Measurements from ENCODE around the gene SLC1A7.

SLC1A7 gene

GRCh38 chr1:53107090-53107489, 35.3 kb downstream of the SLC1A7 start:
- H3K4me3 ChIP-seq (ENCODE audit: low read depth, low read length): no peak overlapping the region
- TF ChIP-seq, protein P1, sequence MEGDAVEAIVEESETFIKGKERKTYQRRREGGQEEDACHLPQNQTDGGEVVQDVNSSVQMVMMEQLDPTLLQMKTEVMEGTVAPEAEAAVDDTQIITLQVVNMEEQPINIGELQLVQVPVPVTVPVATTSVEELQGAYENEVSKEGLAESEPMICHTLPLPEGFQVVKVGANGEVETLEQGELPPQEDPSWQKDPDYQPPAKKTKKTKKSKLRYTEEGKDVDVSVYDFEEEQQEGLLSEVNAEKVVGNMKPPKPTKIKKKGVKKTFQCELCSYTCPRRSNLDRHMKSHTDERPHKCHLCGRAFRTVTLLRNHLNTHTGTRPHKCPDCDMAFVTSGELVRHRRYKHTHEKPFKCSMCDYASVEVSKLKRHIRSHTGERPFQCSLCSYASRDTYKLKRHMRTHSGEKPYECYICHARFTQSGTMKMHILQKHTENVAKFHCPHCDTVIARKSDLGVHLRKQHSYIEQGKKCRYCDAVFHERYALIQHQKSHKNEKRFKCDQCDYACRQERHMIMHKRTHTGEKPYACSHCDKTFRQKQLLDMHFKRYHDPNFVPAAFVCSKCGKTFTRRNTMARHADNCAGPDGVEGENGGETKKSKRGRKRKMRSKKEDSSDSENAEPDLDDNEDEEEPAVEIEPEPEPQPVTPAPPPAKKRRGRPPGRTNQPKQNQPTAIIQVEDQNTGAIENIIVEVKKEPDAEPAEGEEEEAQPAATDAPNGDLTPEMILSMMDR (IDR thresholded peaks at IDR 0.05; ENCODE audit: borderline replicate concordance, insufficient read depth, low read depth, low read length): no peak

- H3K4me3 ChIP-seq (ENCODE audit: low read depth, low read length): no peak overlapping the region
- TF ChIP-seq, protein P1 (IDR thresholded peaks at IDR 0.05; ENCODE audit: borderline replicate concordance, insufficient read depth, low read depth, low read length): no peak
Observed at GRCh38 chr1:53104289-53104913, 38.0 kb downstream of the SLC1A7 start.

DNA sequence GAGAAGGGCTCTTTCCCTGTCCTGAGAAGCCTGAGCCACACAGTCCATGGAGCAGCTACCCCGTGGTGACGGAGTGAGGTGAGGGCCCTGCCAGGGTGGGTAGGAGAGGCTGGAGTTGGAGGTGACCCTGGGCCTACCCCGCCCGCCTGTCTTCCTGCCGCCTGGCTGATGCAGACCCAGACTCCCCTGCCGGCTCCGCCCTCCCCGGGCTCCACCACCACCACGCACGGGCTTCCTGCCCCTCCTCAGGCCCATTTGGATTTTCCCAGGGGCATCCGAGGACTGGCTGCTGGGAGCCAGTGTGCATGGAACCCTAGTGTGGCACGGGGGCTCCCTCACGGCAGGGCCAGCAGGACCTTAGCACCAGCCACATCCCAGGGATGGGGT, 47.9 kb downstream of the SLC1A7 start:
- TF ChIP-seq, protein P1 (IDR thresholded peaks at IDR 0.05; ENCODE audit: borderline replicate concordance, insufficient read depth, low read depth, low read length): no peak
- no peak overlapping the region for H3K4me3 ChIP-seq (ENCODE audit: low read depth, low read length)

DNA sequence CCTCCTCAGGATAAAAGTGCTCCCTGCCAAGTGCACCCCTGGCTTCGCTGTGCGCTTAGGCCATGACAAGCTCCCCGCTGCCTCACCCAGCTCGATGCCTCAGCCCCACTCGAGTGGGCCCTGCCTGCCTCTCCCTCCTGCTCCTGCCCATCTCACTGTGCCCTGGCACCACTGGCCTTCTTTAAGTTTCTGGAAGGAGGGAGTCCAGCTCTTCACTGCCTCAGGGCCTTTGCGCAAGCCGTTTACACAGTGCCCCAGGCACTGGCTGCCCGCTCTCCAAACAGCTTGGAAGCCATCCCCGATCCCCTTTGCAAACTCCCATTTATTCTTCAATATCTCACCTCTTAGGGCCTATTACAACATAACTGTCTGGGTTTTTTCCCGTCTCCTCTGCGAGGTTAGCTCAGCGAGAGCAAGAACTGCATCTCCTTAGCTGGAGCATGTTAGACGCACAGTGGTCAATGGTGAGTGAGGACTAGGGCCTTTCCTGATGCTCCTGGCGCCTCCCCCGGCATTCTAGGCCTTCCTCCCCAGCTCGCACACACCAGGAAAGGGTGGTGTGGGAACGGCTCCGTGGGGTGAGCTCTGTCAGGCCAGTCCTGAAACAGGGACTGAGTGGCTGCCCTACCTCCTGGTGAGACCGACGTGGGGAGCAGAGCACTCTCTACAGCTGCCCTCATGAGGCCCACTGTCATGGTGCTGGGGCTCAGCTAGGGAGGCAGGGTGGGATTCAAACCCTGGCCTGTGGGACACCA, 48.5 kb downstream of the SLC1A7 start:
- no peak overlapping the region for H3K4me3 ChIP-seq (ENCODE audit: low read depth, low read length)
- TF ChIP-seq, protein P1 (IDR thresholded peaks at IDR 0.05; ENCODE audit: borderline replicate concordance, insufficient read depth, low read depth, low read length): no peak

- H3K4me3 ChIP-seq (ENCODE audit: low read depth, low read length): no peak overlapping the region
- TF ChIP-seq, protein P1 (IDR thresholded peaks at IDR 0.05; ENCODE audit: borderline replicate concordance, insufficient read depth, low read depth, low read length): no peak
Observed at GRCh38 chr1:53093451-53093754, 49.0 kb downstream of the SLC1A7 start.

DNA sequence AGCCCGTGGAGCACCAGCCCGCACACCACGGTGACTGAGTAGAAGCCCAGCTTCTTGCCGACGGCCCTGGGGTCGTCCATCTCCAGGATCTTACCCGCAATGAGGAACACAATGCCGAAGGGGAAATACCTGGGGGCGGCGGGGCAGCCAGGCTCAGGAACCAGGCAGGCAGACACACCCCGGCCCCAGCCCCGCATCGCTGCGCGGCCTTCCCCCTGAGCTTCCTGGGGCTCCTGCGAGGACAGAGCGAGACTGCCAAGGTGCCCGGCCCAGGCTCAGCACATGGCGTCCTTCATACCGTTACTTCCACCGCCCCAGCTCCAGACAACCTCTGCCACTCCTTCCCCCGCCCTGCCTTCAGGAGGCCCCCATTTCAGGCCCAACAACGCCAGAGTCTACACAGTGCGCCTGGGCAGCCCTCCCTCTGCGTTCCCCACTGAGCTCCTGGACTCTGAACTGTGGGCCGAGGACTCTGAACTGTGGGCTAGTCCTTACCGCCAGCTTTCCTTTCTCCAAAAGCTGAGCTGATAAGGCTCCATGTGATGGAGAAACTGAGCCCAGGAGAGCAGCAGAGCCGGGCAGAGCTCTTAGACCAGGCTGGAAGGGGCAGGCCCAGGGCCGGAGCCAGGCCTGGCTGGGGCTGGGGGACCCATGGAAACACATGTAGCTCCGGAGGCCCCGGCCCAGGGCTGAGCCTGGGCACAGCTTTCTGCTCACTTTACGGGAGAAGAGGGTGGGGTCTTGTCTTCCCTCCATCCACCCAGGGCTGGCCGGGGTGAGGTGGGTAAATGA, 49.6 kb downstream of the SLC1A7 start:
- TF ChIP-seq, protein P1 (IDR thresholded peaks at IDR 0.05; ENCODE audit: borderline replicate concordance, insufficient read depth, low read depth, low read length): no peak
- no peak overlapping the region for H3K4me3 ChIP-seq (ENCODE audit: low read depth, low read length)

Data from GM12875 (cell line).